ENCODE measurements around the gene MAP3K20. TPM values are rescaled to one million over a fixed set of nuclear protein-coding genes. Genes with fewer than 3 reads are reported as not detected.
"Not testable (repeated sequence)": the region's sequence is repeated elsewhere in the genome, so short reads cannot be mapped to it uniquely, and the experiment has no call there.

MAP3K20 gene
- total RNA-seq, 1 experiment from 2014 or later = 32.8 TPM

GRCh38 chr2:173093617-173094016 lies 18.0 kb downstream of the MAP3K20 start:
- not testable (repeated sequence) for H3K4me3 ChIP-seq, H3K9me3 ChIP-seq, DNase-seq, H3K27me3 ChIP-seq
- peaks cover 28% of the 10 kb centered on the region for H3K36me3 ChIP-seq

DNA sequence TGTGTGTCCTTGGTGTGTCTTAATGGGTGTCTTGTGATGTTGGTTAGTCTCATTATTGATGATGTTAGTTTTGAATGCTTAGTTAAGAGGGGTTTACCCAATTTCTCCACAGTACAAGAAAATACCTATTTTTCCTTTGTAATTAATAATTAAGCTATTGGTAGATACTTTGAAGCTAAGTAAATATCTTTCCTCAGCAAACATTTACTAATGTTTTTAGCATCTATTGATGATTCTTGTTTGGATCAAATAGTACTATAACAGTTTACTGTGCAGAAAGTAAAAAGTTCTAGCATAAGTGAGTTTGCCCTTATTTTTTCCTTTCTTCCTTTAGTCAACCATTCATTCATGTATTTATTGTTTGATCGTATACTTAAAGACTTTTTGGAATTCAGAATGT lies 19.1 kb downstream of the MAP3K20 start:
- DNase-seq = no peak
- no peak overlapping the region for H3K4me3 ChIP-seq
- no peaks in the 10 kb centered on the region for H3K27me3 ChIP-seq
- H3K36me3 ChIP-seq = peaks cover 29% of the 10 kb centered on the region
- no peaks in the 10 kb centered on the region for H3K9me3 ChIP-seq

GRCh38 chr2:173095356-173095755 lies 19.7 kb downstream of the MAP3K20 start:
- H3K36me3 ChIP-seq = peaks cover 31% of the 10 kb centered on the region
- H3K4me3 ChIP-seq = no peak overlapping the region
- DNase-seq = no peak
- no peaks in the 10 kb centered on the region for H3K9me3 ChIP-seq
- no peaks in the 10 kb centered on the region for H3K27me3 ChIP-seq

GRCh38 chr2:173099271-173099670 lies 23.6 kb downstream of the MAP3K20 start:
- Histone ChIP-seq H3K27me3 (no peaks in the 10 kb centered on the region), H3K9me3 (no peaks in the 10 kb centered on the region), H3K36me3 (peaks cover 35% of the 10 kb centered on the region), H3K4me3 (no peak overlapping the region)
- DNase-seq = no peak

GRCh38 chr2:173099804-173100203 lies 24.2 kb downstream of the MAP3K20 start:
- no peaks in the 10 kb centered on the region for H3K9me3 ChIP-seq
- no peaks in the 10 kb centered on the region for H3K27me3 ChIP-seq

DNA sequence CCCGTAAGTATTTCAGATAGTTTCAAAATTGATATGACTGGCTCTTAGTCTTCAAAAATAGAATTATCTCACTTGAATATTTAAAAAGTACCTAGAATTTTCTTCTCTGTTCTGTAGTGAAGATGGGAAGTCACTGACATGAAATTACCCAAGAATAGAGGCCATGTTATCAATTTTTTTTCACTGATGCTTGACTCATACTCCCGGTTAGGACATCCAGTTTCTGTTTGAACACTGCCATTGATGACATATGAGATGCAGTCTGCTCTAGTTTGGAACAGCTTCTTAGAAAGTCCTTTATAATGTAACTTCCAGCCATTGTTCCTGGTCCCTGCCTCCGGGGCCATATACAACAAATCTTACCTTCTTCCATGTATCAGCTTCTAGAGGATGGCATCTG lies 26.0 kb downstream of the MAP3K20 start:
- Histone ChIP-seq H3K9me3 (no peaks in the 10 kb centered on the region), H3K36me3 (peaks cover 37% of the 10 kb centered on the region), H3K27me3 (no peaks in the 10 kb centered on the region), H3K4me3 (no peak overlapping the region)
- DNase-seq = no peak

More at GRCh38 chr2:173099804-173100203, 24.2 kb downstream of the MAP3K20 start:
- DNase-seq = no peak
- Histone ChIP-seq H3K36me3 (peaks cover 37% of the 10 kb centered on the region), H3K4me3 (no peak overlapping the region)

GRCh38 chr2:173104156-173104555 lies 28.5 kb downstream of the MAP3K20 start:
- Histone ChIP-seq H3K36me3 (peaks cover 39% of the 10 kb centered on the region), H3K27me3 (no peaks in the 10 kb centered on the region), H3K4me3 (no peak overlapping the region), H3K9me3 (no peaks in the 10 kb centered on the region)
- DNase-seq = no peak

GRCh38 chr2:173106959-173107628 lies 31.4 kb downstream of the MAP3K20 start:
- DNase-seq = no peak
- Histone ChIP-seq H3K27me3 (no peaks in the 10 kb centered on the region), H3K36me3 (peaks cover 32% of the 10 kb centered on the region), H3K9me3 (peaks cover 16% of the 10 kb centered on the region), H3K4me3 (no peak overlapping the region)

DNA sequence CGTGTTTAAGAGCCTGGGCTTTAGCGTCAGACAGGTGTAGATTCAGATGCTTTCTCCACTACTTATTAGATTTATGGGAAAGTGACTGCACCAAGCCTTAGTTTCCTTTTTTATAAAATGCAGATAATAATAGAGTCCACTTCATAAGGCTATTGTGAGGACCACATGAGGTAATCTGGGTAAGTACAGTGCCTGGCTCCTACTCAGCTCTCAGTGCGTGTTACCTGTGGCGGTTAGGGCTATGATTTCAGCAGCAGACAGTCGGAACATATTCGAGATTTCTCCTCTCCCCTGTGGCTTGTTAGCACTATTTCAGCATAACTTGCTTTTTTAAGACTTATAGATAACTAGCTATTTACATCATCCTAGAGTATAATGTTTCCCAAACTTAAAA lies 32.0 kb downstream of the MAP3K20 start:
- no peak overlapping the region for H3K4me3 ChIP-seq
- H3K27me3 ChIP-seq = no peaks in the 10 kb centered on the region
- H3K36me3 ChIP-seq = peaks cover 29% of the 10 kb centered on the region
- no peak for DNase-seq
- peaks cover 20% of the 10 kb centered on the region for H3K9me3 ChIP-seq

- H3K4me3 ChIP-seq = no peak overlapping the region
- peaks cover 19% of the 10 kb centered on the region for H3K36me3 ChIP-seq
- H3K9me3 ChIP-seq = peaks cover 26% of the 10 kb centered on the region
- DNase-seq = no peak
- H3K27me3 ChIP-seq = no peaks in the 10 kb centered on the region
Measured at GRCh38 chr2:173109253-173110188, 33.9 kb downstream of the MAP3K20 start.

- H3K4me3 ChIP-seq = no peak overlapping the region
Measured at GRCh38 chr2:173117678-173118077, 42.0 kb downstream of the MAP3K20 start.

GRCh38 chr2:173118395-173118794 lies 42.7 kb downstream of the MAP3K20 start:
- Histone ChIP-seq H3K36me3 (peaks cover 21% of the 10 kb centered on the region), H3K9me3 (peaks cover 2% of the 10 kb centered on the region; the same call in 1 of the 2 replicates), H3K27me3 (no peaks in the 10 kb centered on the region), H3K4me3 (no peak overlapping the region)
- DNase-seq = peak; percentile 12

More at GRCh38 chr2:173117678-173118077, 42.0 kb downstream of the MAP3K20 start:
- Histone ChIP-seq H3K36me3 (peaks cover 17% of the 10 kb centered on the region), H3K27me3 (no peaks in the 10 kb centered on the region), H3K9me3 (peaks cover 6% of the 10 kb centered on the region)
- DNase-seq = no peak

GRCh38 chr2:173119069-173119807 lies 43.6 kb downstream of the MAP3K20 start:
- peak; percentile 61 for DNase-seq
- Histone ChIP-seq H3K27me3 (no peaks in the 10 kb centered on the region), H3K4me3 (no peak overlapping the region), H3K9me3 (no peaks in the 10 kb centered on the region), H3K36me3 (peaks cover 19% of the 10 kb centered on the region)

DNA sequence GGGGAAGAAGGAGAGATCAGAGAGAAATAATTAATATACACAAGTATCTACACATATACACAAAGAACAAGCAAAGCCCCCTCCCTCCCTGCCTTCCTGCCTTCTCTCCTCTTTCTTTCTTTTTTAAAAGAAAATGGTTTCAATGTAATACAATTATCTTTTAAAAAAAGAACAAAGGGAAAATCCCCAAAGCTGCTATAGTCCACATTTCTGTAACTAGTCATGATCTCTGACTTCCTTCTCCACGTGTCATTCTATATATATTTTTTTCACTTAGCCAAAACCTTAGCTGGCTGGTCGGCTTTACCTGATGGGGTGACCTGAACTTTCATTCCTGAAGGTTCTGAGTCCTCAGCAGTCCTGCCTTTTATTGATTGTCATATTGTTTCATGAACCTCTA lies 44.3 kb downstream of the MAP3K20 start:
- no peak for DNase-seq
- Histone ChIP-seq H3K27me3 (no peaks in the 10 kb centered on the region), H3K36me3 (peaks cover 18% of the 10 kb centered on the region)

DNA sequence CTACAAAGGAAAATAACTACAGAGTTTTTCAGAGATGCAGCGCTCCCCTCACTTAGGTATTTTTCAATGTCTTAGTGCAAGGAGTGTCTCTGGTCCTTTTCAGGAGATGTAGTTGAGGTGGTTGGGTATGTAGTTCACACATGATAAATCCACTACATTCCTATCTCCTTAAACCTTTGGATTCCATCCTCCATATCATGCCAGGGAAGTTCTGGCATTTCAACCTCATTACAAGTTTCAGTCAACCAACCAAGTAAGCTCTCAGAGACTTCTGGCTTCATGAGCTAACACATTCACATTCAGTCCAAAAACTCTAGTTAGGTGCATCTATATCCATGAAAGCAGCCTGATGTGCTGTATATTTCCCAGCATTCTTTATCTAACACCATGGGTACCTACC lies 47.3 kb downstream of the MAP3K20 start:
- H3K27me3 ChIP-seq = no peaks in the 10 kb centered on the region
- H3K36me3 ChIP-seq = peaks cover 17% of the 10 kb centered on the region
- H3K9me3 ChIP-seq = no peaks in the 10 kb centered on the region
- no peak for DNase-seq
- H3K4me3 ChIP-seq = no peak overlapping the region

More for the DNA sequence above, 44.3 kb downstream of the MAP3K20 start:
- no peak overlapping the region for H3K4me3 ChIP-seq
- H3K9me3 ChIP-seq = no peaks in the 10 kb centered on the region

- Histone ChIP-seq H3K27me3 (no peaks in the 10 kb centered on the region), H3K36me3 (peaks cover 12% of the 10 kb centered on the region), H3K4me3 (no peak overlapping the region), H3K9me3 (no peaks in the 10 kb centered on the region)
- DNase-seq = peak; percentile 86
Measured at GRCh38 chr2:173124441-173124840, 48.8 kb downstream of the MAP3K20 start.

GRCh38 chr2:173126819-173127218 lies 51.2 kb downstream of the MAP3K20 start:
- H3K9me3 ChIP-seq = no peaks in the 10 kb centered on the region
- no peak overlapping the region for H3K4me3 ChIP-seq
- DNase-seq = no peak
- H3K36me3 ChIP-seq = peaks cover 7% of the 10 kb centered on the region
- H3K27me3 ChIP-seq = no peaks in the 10 kb centered on the region

All from MG63 (cell line).